ENCODE results near the gene TPO.

DNA sequence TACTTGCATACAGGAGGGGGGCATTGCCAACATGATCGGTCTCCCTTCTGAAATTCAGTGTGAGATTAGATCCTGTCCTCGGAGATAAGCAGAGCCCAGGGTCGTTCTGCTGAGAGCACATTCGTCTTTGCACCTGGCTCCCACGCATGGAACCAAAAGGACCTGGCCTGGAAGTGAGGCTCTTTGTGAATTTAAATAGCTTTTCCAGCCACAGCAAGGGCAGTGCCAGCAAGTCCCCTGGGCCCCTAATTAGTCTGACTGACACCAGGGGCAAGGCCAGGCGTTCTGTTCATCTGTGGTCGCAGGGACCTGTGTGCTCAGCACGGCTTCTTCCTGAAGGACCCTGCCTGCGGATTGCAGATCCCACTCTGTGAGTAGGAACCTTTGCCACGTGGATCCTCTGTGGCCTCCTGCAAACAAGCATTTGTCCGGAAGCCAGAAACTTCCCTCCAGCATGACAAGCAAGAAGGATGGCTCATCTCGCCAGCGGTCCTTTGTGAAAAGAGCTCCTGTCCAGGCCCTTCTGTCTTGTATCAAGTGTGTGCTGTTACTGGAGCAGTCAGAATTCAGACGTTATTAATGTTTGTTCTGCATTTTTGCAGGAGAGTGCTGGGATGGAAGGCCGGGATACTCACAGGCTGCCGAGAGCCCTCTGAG, 128.7 kb downstream of the TPO start:
- TF ChIP-seq, protein P1, sequence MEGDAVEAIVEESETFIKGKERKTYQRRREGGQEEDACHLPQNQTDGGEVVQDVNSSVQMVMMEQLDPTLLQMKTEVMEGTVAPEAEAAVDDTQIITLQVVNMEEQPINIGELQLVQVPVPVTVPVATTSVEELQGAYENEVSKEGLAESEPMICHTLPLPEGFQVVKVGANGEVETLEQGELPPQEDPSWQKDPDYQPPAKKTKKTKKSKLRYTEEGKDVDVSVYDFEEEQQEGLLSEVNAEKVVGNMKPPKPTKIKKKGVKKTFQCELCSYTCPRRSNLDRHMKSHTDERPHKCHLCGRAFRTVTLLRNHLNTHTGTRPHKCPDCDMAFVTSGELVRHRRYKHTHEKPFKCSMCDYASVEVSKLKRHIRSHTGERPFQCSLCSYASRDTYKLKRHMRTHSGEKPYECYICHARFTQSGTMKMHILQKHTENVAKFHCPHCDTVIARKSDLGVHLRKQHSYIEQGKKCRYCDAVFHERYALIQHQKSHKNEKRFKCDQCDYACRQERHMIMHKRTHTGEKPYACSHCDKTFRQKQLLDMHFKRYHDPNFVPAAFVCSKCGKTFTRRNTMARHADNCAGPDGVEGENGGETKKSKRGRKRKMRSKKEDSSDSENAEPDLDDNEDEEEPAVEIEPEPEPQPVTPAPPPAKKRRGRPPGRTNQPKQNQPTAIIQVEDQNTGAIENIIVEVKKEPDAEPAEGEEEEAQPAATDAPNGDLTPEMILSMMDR (IDR thresholded peaks at IDR 0.05; ENCODE audit: poor library complexity), result no peak
- no peak for TF ChIP-seq EZH2phosphoT487 (IDR thresholded peaks at IDR 0.05; ENCODE audit: low read depth, severe bottlenecking, unreplicated experiment)
- no peak for TF ChIP-seq EZH2 (IDR thresholded peaks at IDR 0.05; ENCODE audit: borderline replicate concordance)

All from hepatocyte (in vitro differentiated cells).